Mesothelial cell of epicardium (in vitro differentiated cells): ENCODE results near the gene HNRNPM. TPM values are rescaled to one million over a fixed set of nuclear protein-coding genes. Genes with fewer than 3 reads are reported as not detected.

Experiments
- DNase-seq, 2 experiments: peaks; one replicate each; pipeline ENCODE4 v3.0.0; 2021; ENCODE audit warnings: low spot score in 2 of 2; ENCODE audit not compliant: unreplicated experiment in 2 of 2
- H3K27ac Mint-ChIP-seq: 2 replicates; pipeline ENCODE4 v1.8.0; 2021; ENCODE audit warnings: mixed read lengths
- H3K27me3 Mint-ChIP-seq: 2 replicates; pipeline ENCODE4 v1.8.0; 2021; ENCODE audit warnings: low read depth, mixed read lengths
- H3K36me3 Mint-ChIP-seq: 2 replicates; pipeline ENCODE4 v1.8.0; 2021; ENCODE audit warnings: mixed read lengths
- H3K4me1 Mint-ChIP-seq: 2 replicates; pipeline ENCODE4 v1.8.0; 2021; ENCODE audit warnings: mixed read lengths
- H3K4me3 Mint-ChIP-seq: 2 replicates; pipeline ENCODE4 v1.8.0; 2021; ENCODE audit warnings: mild to moderate bottlenecking, moderate library complexity, mixed read lengths
- H3K9me3 Mint-ChIP-seq: 2 replicates; pipeline ENCODE4 v1.8.0; 2021; ENCODE audit warnings: mixed read lengths
- CTCF ChIP-seq: fragments of 200-600 bp; sonication (generic); IDR thresholded peaks from one replicate; pipeline ENCODE4 v1.5.0; 2021; ENCODE audit warnings: antibody characterized with exemption; ENCODE audit not compliant: unreplicated experiment
- total RNA-seq: library from RNA; stranded (reverse); gene quantifications from 3 replicates; pipeline ENCODE4 v1.2.1, GENCODE V29; 2021

Gene HNRNPM
- total RNA-seq, 1 donor from 2014 or later: 249 TPM

- no peak overlapping the region for H3K4me3 Mint-ChIP-seq
- no peaks in the 10 kb centered on the region for H3K9me3 Mint-ChIP-seq
- peaks cover 38% of the 10 kb centered on the region for H3K36me3 Mint-ChIP-seq
- no peak for TF ChIP-seq CTCF
- DNase-seq: no peak
- no peaks in the 10 kb centered on the region for H3K4me1 Mint-ChIP-seq
- H3K27me3 Mint-ChIP-seq: no peaks in the 10 kb centered on the region
- no peak overlapping the region for H3K27ac Mint-ChIP-seq
These were observed 39.6 kb downstream of the HNRNPM start for GRCh38 chr19:8484331-8484894.

GRCh38 chr19:8485561-8486371 is 41.0 kb downstream of the HNRNPM start:
- no peak overlapping the region for H3K4me3 Mint-ChIP-seq
- H3K27ac Mint-ChIP-seq: no peak overlapping the region
- H3K4me1 Mint-ChIP-seq: no peaks in the 10 kb centered on the region
- no peak for TF ChIP-seq CTCF
- H3K27me3 Mint-ChIP-seq: no peaks in the 10 kb centered on the region
- H3K9me3 Mint-ChIP-seq: no peaks in the 10 kb centered on the region
- no peak for DNase-seq
- H3K36me3 Mint-ChIP-seq: peaks cover 38% of the 10 kb centered on the region

GRCh38 chr19:8486661-8487136 is 41.9 kb downstream of the HNRNPM start:
- H3K4me1 Mint-ChIP-seq: no peaks in the 10 kb centered on the region
- no peak for TF ChIP-seq CTCF
- DNase-seq: no peak
- no peaks in the 10 kb centered on the region for H3K9me3 Mint-ChIP-seq
- no peak overlapping the region for H3K27ac Mint-ChIP-seq
- no peak overlapping the region for H3K4me3 Mint-ChIP-seq
- H3K27me3 Mint-ChIP-seq: no peaks in the 10 kb centered on the region
- H3K36me3 Mint-ChIP-seq: peaks cover 38% of the 10 kb centered on the region

GRCh38 chr19:8487137-8487851 is 42.5 kb downstream of the HNRNPM start:
- no peak for TF ChIP-seq CTCF
- Mint-ChIP-seq H3K4me1 (no peaks in the 10 kb centered on the region), H3K27ac (no peak overlapping the region), H3K9me3 (no peaks in the 10 kb centered on the region), H3K4me3 (no peak overlapping the region), H3K36me3 (peaks cover 36% of the 10 kb centered on the region), H3K27me3 (no peaks in the 10 kb centered on the region)
- DNase-seq: no peak

- Mint-ChIP-seq H3K4me3 (no peak overlapping the region), H3K9me3 (no peaks in the 10 kb centered on the region), H3K36me3 (peaks cover 29% of the 10 kb centered on the region), H3K27me3 (no peaks in the 10 kb centered on the region), H3K27ac (no peak overlapping the region), H3K4me1 (no peaks in the 10 kb centered on the region)
- no peak for TF ChIP-seq CTCF
- no peak for DNase-seq
These were observed 43.6 kb downstream of the HNRNPM start for GRCh38 chr19:8488365-8488764.
